ENCODE measurements around the gene UTF1. TPM values are rescaled to one million over a fixed set of nuclear protein-coding genes. Genes with fewer than 3 reads are reported as not detected.

Gene UTF1
- total RNA-seq, 1 donor from 2014 or later = not detected

DNA sequence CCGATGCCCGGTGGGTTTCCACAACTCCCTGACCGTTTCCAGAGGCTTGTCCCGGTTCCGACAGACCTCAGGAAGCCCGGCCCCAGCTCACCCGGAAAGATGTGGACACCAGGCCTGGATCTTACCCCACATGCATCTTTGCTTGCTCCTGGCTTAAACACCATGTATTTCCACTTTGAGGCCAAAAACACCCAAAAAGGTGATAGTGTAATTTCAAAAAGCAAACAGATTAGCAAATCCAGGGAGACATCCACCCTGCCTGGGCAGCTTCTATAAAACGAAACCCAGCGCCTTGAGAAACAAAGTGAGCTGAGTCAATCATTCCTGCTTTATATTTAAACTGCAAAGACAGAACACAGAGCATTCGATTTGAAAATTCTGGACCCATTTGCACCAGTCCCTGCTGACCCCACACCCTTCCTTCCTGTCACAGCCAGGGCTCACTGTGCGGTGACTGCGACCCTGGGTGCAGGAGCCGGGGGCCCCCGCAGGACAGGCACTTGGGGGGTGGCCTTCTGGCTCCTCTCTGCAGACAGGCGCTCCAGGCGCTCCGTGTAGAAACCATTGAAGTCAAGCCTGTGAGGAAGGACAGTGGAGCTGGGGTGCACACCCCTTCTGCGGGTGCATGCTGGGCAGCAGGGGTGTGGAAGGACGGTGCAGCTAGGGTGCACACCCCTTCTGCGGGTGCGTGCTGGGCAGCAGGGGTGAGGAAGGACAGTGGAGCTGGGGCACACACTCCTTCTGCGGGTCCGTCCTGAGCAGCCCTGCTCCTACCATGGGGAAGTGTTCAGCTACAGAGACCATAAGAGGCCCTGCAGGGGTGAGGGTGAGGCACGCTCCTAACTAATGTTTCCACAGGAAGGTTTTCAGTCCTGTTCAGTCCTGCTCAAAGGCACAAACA lies 49.6 kb downstream of the UTF1 start:
- DNase-seq = no peak

DNA sequence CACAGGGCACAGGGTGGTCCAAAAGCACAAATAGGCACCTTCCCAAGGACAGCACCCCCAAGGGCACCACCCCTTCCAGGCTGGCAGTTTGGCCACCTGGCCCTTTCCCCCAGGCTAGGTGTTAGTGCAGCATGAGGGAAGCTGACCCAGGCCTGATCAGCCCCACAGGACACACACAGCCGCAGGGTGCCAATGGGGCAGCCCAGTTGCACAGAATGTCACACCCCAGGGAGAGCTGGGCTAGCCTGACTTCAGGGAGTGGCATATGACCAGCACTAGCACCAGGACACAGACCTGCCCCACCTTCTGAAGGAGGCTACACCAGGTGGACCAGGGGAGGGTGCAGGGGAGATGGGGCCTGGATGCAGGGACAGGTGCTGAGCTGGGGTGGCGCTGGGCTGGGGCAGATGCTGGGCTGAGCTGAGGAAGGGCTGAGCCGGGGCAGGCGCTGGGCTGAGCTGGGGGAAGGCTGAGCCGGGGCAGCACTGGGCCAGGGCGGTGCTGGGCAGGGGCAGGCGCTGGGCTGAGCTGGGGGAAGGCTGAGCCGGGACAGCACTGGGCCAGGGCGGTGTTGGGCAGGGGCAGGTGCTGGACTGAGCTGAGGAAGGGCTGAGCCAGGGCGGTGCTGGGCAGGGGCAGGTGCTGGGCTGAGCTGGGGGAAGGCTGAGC lies 50.5 kb downstream of the UTF1 start:
- no peak for DNase-seq

GRCh38 chr10:133281084-133281483 lies 51.1 kb downstream of the UTF1 start:
- no peak for DNase-seq

Other genes with a start within 250 kb of the UTF1 start
- 2.5 TPM for gene ADGRA1, start 142.3 kb upstream of the UTF1 start, total RNA-seq
- gene KNDC1, start 70.0 kb upstream of the UTF1 start, total RNA-seq = 5.9 TPM
- not detected for gene VENTX, start 7.6 kb downstream of the UTF1 start, total RNA-seq
- 1.7 TPM for gene ADAM8, start 46.7 kb downstream of the UTF1 start, total RNA-seq
- gene TUBGCP2, start 78.7 kb downstream of the UTF1 start, total RNA-seq = 42.4 TPM
- 7.5 TPM for gene ZNF511, start 78.7 kb downstream of the UTF1 start, total RNA-seq
- 4.7 TPM for gene CALY, start 106.7 kb downstream of the UTF1 start, total RNA-seq
- gene PRAP1, start 117.2 kb downstream of the UTF1 start, total RNA-seq = not detected
- 6.9 TPM for gene FUOM, start 127.8 kb downstream of the UTF1 start, total RNA-seq
- 28.2 TPM for gene ECHS1, start 143.1 kb downstream of the UTF1 start, total RNA-seq
- gene PAOX, start 149.0 kb downstream of the UTF1 start, total RNA-seq = 10.1 TPM
- 14.8 TPM for gene MTG1, start 163.9 kb downstream of the UTF1 start, total RNA-seq
- 6.1 TPM for gene SPRN, start 194.4 kb downstream of the UTF1 start, total RNA-seq
- 0.47 TPM for gene SCART1, start 223.7 kb downstream of the UTF1 start, total RNA-seq

All from occipital lobe (tissue), 2 donors.